H1 (cell line): Measurements from ENCODE around the gene ZNF2. TPM values are rescaled to one million over a fixed set of nuclear protein-coding genes. Genes with fewer than 3 reads are reported as not detected.

Experiments used
- CTCF ChIA-PET: fragments of 300-600 bp; sonication (Branson Sonifier 250); formaldehyde crosslinking; loops from one replicate; lab custom pipeline; 2021; ENCODE audit not compliant: partially characterized antibody; lab: Charles Lee
- POLR2A ChIA-PET: fragments of 300-600 bp; sonication (Branson Sonifier 250); formaldehyde crosslinking; loops from one replicate; lab custom pipeline; 2021; ENCODE audit warnings: inconsistent platforms; ENCODE audit not compliant: partially characterized antibody; lab: Charles Lee
- DNase-seq, 2 experiments: peaks; one replicate each; pipeline versions ENCODE4 v3.0.0 to v3.0.0-alpha.2; 2010 to 2022; ENCODE audit warnings: low spot score in 2 of 2, low read depth in 1 of 2, mixed read lengths in 1 of 2
- FAIRE-seq: peaks from 2 replicates; lab custom pipeline; 2011; peaks lifted over from hg19 to GRCh38; lab: Jason Lieb, UNC
- H2AFZ ChIP-seq: 2 replicates; pipeline ENCODE4 v1.8.1; 2012; ENCODE audit warnings: low read length, inconsistent platforms
- H2AK5ac ChIP-seq: 2 replicates; pipeline ENCODE4 v1.6.1; 2013; ENCODE audit warnings: low read depth, low read length
- H2BK120ac ChIP-seq: replicated peaks from 2 replicates; pipeline ENCODE3; 2013; ENCODE audit warnings: low read depth, low read length, inconsistent platforms
- H2BK12ac ChIP-seq: 2 replicates; pipeline ENCODE4 v1.6.1; 2013; ENCODE audit warnings: low read depth, low read length
- H2BK15ac ChIP-seq: 2 replicates; pipeline ENCODE4 v1.6.1; 2013; ENCODE audit warnings: low read length
- H2BK20ac ChIP-seq: 2 replicates; pipeline ENCODE4 v1.6.1; 2013; ENCODE audit warnings: low read length
- H2BK5ac ChIP-seq: 2 replicates; pipeline ENCODE4 v1.6.1; 2013; ENCODE audit warnings: low read depth, low read length
- H3K14ac ChIP-seq: 2 replicates; pipeline ENCODE4 v1.6.1; 2013; ENCODE audit warnings: inconsistent platforms; ENCODE audit not compliant: insufficient read length
- H3K18ac ChIP-seq: 2 replicates; pipeline ENCODE4 v1.6.1; 2013; ENCODE audit warnings: low read length; ENCODE audit errors: extremely low read depth
- H3K23ac ChIP-seq: 2 replicates; pipeline ENCODE4 v1.6.1; 2013; ENCODE audit warnings: inconsistent platforms; ENCODE audit not compliant: insufficient read length
- H3K23me2 ChIP-seq: 2 replicates; pipeline ENCODE4 v1.6.1; 2013; ENCODE audit warnings: low read depth, low read length
- H3K27ac ChIP-seq: 2 replicates; pipeline ENCODE4 v1.6.1; 2011; ENCODE audit warnings: low read depth, low read length, inconsistent platforms
- H3K27me3 ChIP-seq, 4 experiments: replicated peaks in 1 of 4; 1 replicate in 1 of 4; 2 replicates in 3 of 4; pipeline versions ENCODE4 v1.6.1 to v1.8.1; 2011 to 2013; ENCODE audit warnings: low read length in 3 of 4, mild to moderate bottlenecking in 3 of 4, inconsistent platforms in 2 of 4, mixed read lengths in 2 of 4, moderate library complexity in 1 of 4; ENCODE audit not compliant: control insufficient read depth in 3 of 4, insufficient read depth in 3 of 4; ENCODE audit errors: extremely low read depth in 1 of 4
- H3K36me3 ChIP-seq, 4 experiments: 2 replicates each; pipeline versions ENCODE4 v1.6.1 to v1.8.1; 2011 to 2013; ENCODE audit warnings: mild to moderate bottlenecking in 4 of 4, low read length in 3 of 4, moderate library complexity in 2 of 4, control low read depth in 1 of 4, inconsistent platforms in 1 of 4; ENCODE audit not compliant: insufficient read depth in 4 of 4, control insufficient read depth in 2 of 4
- H3K4ac ChIP-seq: replicated peaks from 2 replicates; pipeline ENCODE3; 2013; ENCODE audit warnings: low read length, low read depth, mixed read lengths, inconsistent platforms; ENCODE audit not compliant: insufficient read length
- H3K4me1 ChIP-seq, 4 experiments: replicated peaks in 1 of 4; 1 replicate in 1 of 4; 2 replicates in 3 of 4; pipeline versions ENCODE4 v1.6.1 to v1.8.1; 2011 to 2013; ENCODE audit warnings: low read length in 3 of 4, inconsistent platforms in 2 of 4, mixed read lengths in 1 of 4; ENCODE audit not compliant: insufficient read depth in 4 of 4, control insufficient read depth in 3 of 4
- H3K4me2 ChIP-seq, 2 experiments: 2 replicates each; pipeline versions ENCODE4 v1.6.1 to v1.8.1; 2011 to 2013; ENCODE audit warnings: low read depth in 2 of 2, low read length in 2 of 2, control low read depth in 1 of 2, inconsistent platforms in 1 of 2, mild to moderate bottlenecking in 1 of 2; ENCODE audit not compliant: insufficient read depth in 1 of 2
- H3K4me3 ChIP-seq, 4 experiments: fragments of 200-600, 300-600 bp in 1 of 4; sonication (generic), shearing (Covaris generic), sonication (Bioruptor Twin) in 1 of 4; 2 replicates each; pipeline versions ENCODE4 v1.5.1 to v1.8.1; 2011 to 2016; ENCODE audit warnings: low read length in 4 of 4, low read depth in 3 of 4, control low read depth in 2 of 4, inconsistent platforms in 2 of 4, mild to moderate bottlenecking in 2 of 4, mixed read lengths in 1 of 4, moderate library complexity in 1 of 4; ENCODE audit not compliant: insufficient read depth in 2 of 4; ENCODE audit errors: extremely low read depth in 1 of 4
- H3K56ac ChIP-seq: replicated peaks from 2 replicates; pipeline ENCODE3; 2013; ENCODE audit warnings: low read depth, mild to moderate bottlenecking, mixed read lengths, low read length, inconsistent platforms; ENCODE audit not compliant: insufficient read length
- H3K79me1 ChIP-seq: 2 replicates; pipeline ENCODE4 v1.6.1; 2013; ENCODE audit warnings: low read depth, low read length, control low read depth
- H3K79me2 ChIP-seq, 2 experiments: 2 replicates each; pipeline versions ENCODE4 v1.6.1 to v1.8.1; 2012 to 2013; ENCODE audit warnings: low read length in 2 of 2, mild to moderate bottlenecking in 2 of 2, inconsistent platforms in 1 of 2; ENCODE audit not compliant: insufficient read depth in 2 of 2, control insufficient read depth in 1 of 2
- H3K9ac ChIP-seq, 4 experiments: replicated peaks in 1 of 4; 1 replicate in 1 of 4; 2 replicates in 3 of 4; pipeline versions ENCODE4 v1.6.1 to v1.8.1; 2011 to 2013; ENCODE audit warnings: low read depth in 3 of 4, low read length in 3 of 4, control low read depth in 2 of 4, mild to moderate bottlenecking in 2 of 4, moderate library complexity in 2 of 4, inconsistent platforms in 1 of 4; ENCODE audit errors: extremely low read depth in 1 of 4
- H3K9me3 ChIP-seq, 2 experiments: 2 replicates each; pipeline versions ENCODE4 v1.6.1 to v1.8.1; 2012 to 2013; ENCODE audit warnings: mild to moderate bottlenecking in 2 of 2, moderate library complexity in 2 of 2, control low read depth in 1 of 2, inconsistent platforms in 1 of 2, low read depth in 1 of 2, low read length in 1 of 2, mixed read lengths in 1 of 2; ENCODE audit not compliant: insufficient read depth in 2 of 2
- H4K20me1 ChIP-seq, 2 experiments: replicated peaks in 1 of 2; 2 replicates each; pipeline versions ENCODE3 to v1.8.1; 2011 to 2013; ENCODE audit warnings: inconsistent platforms in 2 of 2, low read length in 2 of 2, mild to moderate bottlenecking in 1 of 2; ENCODE audit not compliant: insufficient read depth in 2 of 2, control insufficient read depth in 1 of 2
- H4K5ac ChIP-seq: 2 replicates; pipeline ENCODE4 v1.6.1; 2013; ENCODE audit warnings: low read length, low read depth, mixed read lengths, inconsistent platforms; ENCODE audit not compliant: insufficient read length
- H4K8ac ChIP-seq: 2 replicates; pipeline ENCODE4 v1.8.0; 2013; ENCODE audit warnings: mild to moderate bottlenecking, moderate library complexity, low read length, inconsistent platforms; ENCODE audit not compliant: insufficient read depth; ENCODE audit errors: extremely low read depth
- H4K91ac ChIP-seq: replicated peaks from 2 replicates; pipeline ENCODE3; 2013; ENCODE audit warnings: low read length, mixed read lengths, inconsistent platforms; ENCODE audit not compliant: insufficient read length
- ASH2L ChIP-seq: fragments of 200-600, 300-600 bp; sonication (generic); IDR thresholded peaks from one replicate; pipeline ENCODE4 v1.7.1; 2017; ENCODE audit warnings: low read length
- CHD2 ChIP-seq: IDR thresholded peaks from 2 replicates; pipeline ENCODE4 v1.6.1; 2012; ENCODE audit warnings: low read length, improper control_type of control experiment
- EGR1 ChIP-seq: IDR thresholded peaks from 2 replicates; pipeline ENCODE4 v1.6.1; 2011; ENCODE audit warnings: low read depth, low read length, borderline replicate concordance
- EZH2 ChIP-seq: fragments of 200-600 bp; sonication (generic); IDR thresholded peaks from 2 replicates; pipeline ENCODE4 v1.7.1; 2012; ENCODE audit warnings: low read depth, mild to moderate bottlenecking, moderate library complexity, low read length, inconsistent platforms; ENCODE audit not compliant: severe bottlenecking
- GABPA ChIP-seq: IDR thresholded peaks from 2 replicates; pipeline ENCODE4 v1.6.1; 2011; ENCODE audit warnings: mild to moderate bottlenecking, low read length, moderate library complexity, borderline replicate concordance; ENCODE audit not compliant: insufficient read depth
- POLR2A ChIP-seq, 2 experiments: IDR thresholded peaks; 1 replicate in 1 of 2; 2 replicates in 1 of 2; pipeline ENCODE4 v1.6.1; 2011; ENCODE audit warnings: low read depth in 2 of 2, low read length in 2 of 2, mild to moderate bottlenecking in 2 of 2; ENCODE audit errors: control extremely low read depth in 1 of 2
- RAD21 ChIP-seq, 2 experiments: IDR thresholded peaks in 1 of 2; conservative IDR thresholded peaks in 1 of 2; 2 replicates each; pipeline ENCODE4 v1.6.1; 2011; ENCODE audit warnings: low read depth in 2 of 2, low read length in 2 of 2, improper control_type of control experiment in 1 of 2, inconsistent platforms in 1 of 2, mild to moderate bottlenecking in 1 of 2, moderate library complexity in 1 of 2
- SIX5 ChIP-seq: IDR thresholded peaks from 2 replicates; pipeline ENCODE4 v1.6.1; 2011; ENCODE audit warnings: mild to moderate bottlenecking, low read depth, low read length
- SP2 ChIP-seq: IDR thresholded peaks from 2 replicates; pipeline ENCODE4 v1.6.1; 2012; ENCODE audit warnings: mild to moderate bottlenecking, low read length, inconsistent platforms
- SP4 ChIP-seq: IDR thresholded peaks from 2 replicates; pipeline ENCODE4 v1.6.1; 2012; ENCODE audit warnings: low read length, inconsistent platforms
- TAF1 ChIP-seq: IDR thresholded peaks from 2 replicates; pipeline ENCODE4 v1.6.1; 2011; ENCODE audit warnings: mild to moderate bottlenecking, low read depth, low read length
- TAF7 ChIP-seq: optimal IDR thresholded peaks from 2 replicates; pipeline ENCODE3; 2011; ENCODE audit warnings: low read depth, mild to moderate bottlenecking, inconsistent platforms, low read length, moderate library complexity, borderline replicate concordance
- TCF12 ChIP-seq: IDR thresholded peaks from 2 replicates; pipeline ENCODE4 v1.6.1; 2011; ENCODE audit warnings: low read depth, mild to moderate bottlenecking, low read length
- YY1 ChIP-seq: IDR thresholded peaks from 2 replicates; pipeline ENCODE4 v1.6.1; 2011; ENCODE audit warnings: low read depth, mild to moderate bottlenecking, low read length
- WGBS, 2 experiments: shearing (Covaris generic) in 1 of 2; methylation state at CpG; one replicate each; pipeline versions ENCODE4 v1.1.6 to v1.1.7; 2013 to 2015; ENCODE audit warnings: low lambda C conversion rate in 2 of 2, mixed read lengths in 2 of 2, inconsistent platforms in 1 of 2, low coverage in 1 of 2, missing lambda C conversion rate in 1 of 2; ENCODE audit not compliant: insufficient replicate concordance in 2 of 2, insufficient coverage in 1 of 2, insufficient read length in 1 of 2; ENCODE audit errors: extremely low coverage in 1 of 2, missing lambda C conversion rate in 1 of 2; 5-methylcytosine and 5-hydroxymethylcytosine counted together
- polyA plus RNA-seq, 7 experiments: library from polyadenylated mRNA; depleted of rRNA in 3 of 7; stranded (reverse) in 5 of 7; unstranded in 2 of 7; fragments of >200 nt in 5 of 7; fragments of 200-250 nt in 2 of 7; gene quantifications; 1 replicate in 5 of 7; 2 replicates in 1 of 7; 4 replicates in 1 of 7; pipeline versions ENCODE4 v1.2.1 to v1.2.3, GENCODE V29; 2011 to 2013; ENCODE audit warnings: missing spikeins in 2 of 7, mixed read lengths in 2 of 7
- total RNA-seq: library from RNA; stranded (reverse); fragmentation: NEBNext Ultra II Directional; extraction: Animal tissue kit (Norgen Biotek cat#: 25700); gene quantifications from 2 replicates; pipeline ENCODE4 v1.2.1, GENCODE V29; 2021

Gene ZNF2
- total and polyA plus RNA-seq, 2 of the 8 experiments (the other 6 are each of a cell fraction or from before 2014, with no cell fraction given) = 1.3 to 3.0 TPM

- FAIRE-seq (no peak), DNase-seq (no peak)
- Histone ChIP-seq H3K27me3 (no peaks in the 10 kb centered on the region; a peak in 1 of 7 replicates), H3K18ac (no peak overlapping the region; the same call in 1 of the 2 replicates), H3K9ac (peak overlapping the region; percentile 43 to 97 (median 62)), H2AK5ac (no peak overlapping the region), H3K4me2 (peak overlapping the region; percentile 89 to 93), H3K4me3 (peak overlapping the region; percentile 87 to 100 (median 98)), H2BK20ac (no peak overlapping the region), H2BK12ac (peak overlapping the region; percentile 62; the same call in 1 of the 2 replicates), H3K27ac (no peak overlapping the region), H3K23me2 (peaks cover 11% of the 10 kb centered on the region), H3K79me2 (peaks cover 0 to 3% of the 10 kb centered on the region in 2 experiments; a peak in 1 of 4 replicates), H2BK15ac (no peak overlapping the region), H3K23ac (no peak overlapping the region), H3K4me1 (peaks cover 0 to 2% (median 0%) of the 10 kb centered on the region in 4 experiments; a peak in 2 of 7 replicates), H2BK5ac (peak overlapping the region; percentile 54; the same call in 1 of the 2 replicates), H3K14ac (no peak overlapping the region), H2BK120ac (no peak overlapping the region), H4K20me1 (no peaks in the 10 kb centered on the region), H3K36me3 (no peaks in the 10 kb centered on the region), H4K91ac (no peak overlapping the region), H3K56ac (no peak overlapping the region), H4K5ac (no peak overlapping the region), H3K4ac (no peak overlapping the region), H4K8ac (peak overlapping the region; percentile 87), H3K79me1 (no peaks in the 10 kb centered on the region), H2AFZ (peak overlapping the region; percentile 97), H3K9me3 (no peaks in the 10 kb centered on the region; a peak in 2 of 4 replicates)
- ChIA-PET CTCF (interaction anchor here (1.0 kb wide), 1 partner anchor 43 kb away, joined by 3 read pairs; no protein-coding TSS in a partner anchor), POLR2A (interaction anchor here (1.2 to 1.5 kb wide), 2 partner anchors 9 to 44 kb away, joined by 3 to 4 read pairs; no protein-coding TSS in a partner anchor)
- WGBS, 2 experiments = 20% methylated on average over 16 of the region's 16 CpGs; no CpG with 5 or more reads in 1 of the 2 experiments
- TF ChIP-seq CHD2 (no peak), TCF12 (no peak), SIX5 (no peak), SP2 (no peak), RAD21 (IDR thresholded peaks at IDR 0.05 in 1 of 2, conservative IDR thresholded peaks at IDR 0.05 in 1 of 2; ENCODE audit: low read depth in 2 of 2, low read length in 2 of 2) (no peak), TAF1 (no peak), YY1 (no peak), SP4 (no peak), GABPA (no peak), EGR1 (no peak), POLR2A (IDR thresholded peaks at IDR 0.05; ENCODE audit: control extremely low read depth in 1 of 2, low read depth in 2 of 2, low read length in 2 of 2) (no peak), EZH2 (no peak), TAF7 (no peak), ASH2L (no peak)
These were observed 605 bp downstream of the ZNF2 start for GRCh38 chr2:95166065-95166763.
